Immature natural killer cell (primary cell): ENCODE results near the gene FEM1A. TPM values are rescaled to one million over a fixed set of nuclear protein-coding genes. Genes with fewer than 3 reads are reported as not detected.
A peak's percentile ranks its signal among the peaks of the same experiment; 100 is the strongest.
"Not testable (repeated sequence)": the region's sequence is repeated elsewhere in the genome, so short reads cannot be mapped to it uniquely, and the experiment has no call there.

Source experiments
- DNase-seq, 3 donors: peaks; one replicate each; pipeline ENCODE4 v3.0.0; 2022; ENCODE audit warnings: mixed read lengths in 1 of 3
- H3K27ac Mint-ChIP-seq, 6 donors: one replicate each; pipeline ENCODE4 v1.8.0; 2020; ENCODE audit warnings: mixed read lengths in 6 of 6, mild to moderate bottlenecking in 5 of 6, inconsistent platforms in 4 of 6, moderate library complexity in 3 of 6
- H3K27me3 Mint-ChIP-seq, 3 donors: one replicate each; pipeline ENCODE4 v1.8.0; 2020 to 2021; ENCODE audit warnings: low read depth in 3 of 3, mild to moderate bottlenecking in 3 of 3, mixed read lengths in 3 of 3, moderate library complexity in 3 of 3, inconsistent platforms in 1 of 3
- H3K36me3 Mint-ChIP-seq, 3 donors: one replicate each; pipeline ENCODE4 v1.8.0; 2020; ENCODE audit warnings: mixed read lengths in 3 of 3, inconsistent platforms in 2 of 3, mild to moderate bottlenecking in 2 of 3
- H3K4me1 Mint-ChIP-seq, 2 donors: one replicate each; pipeline ENCODE4 v1.8.0; 2020; ENCODE audit warnings: inconsistent platforms in 2 of 2, mild to moderate bottlenecking in 2 of 2, mixed read lengths in 2 of 2, moderate library complexity in 1 of 2
- H3K4me3 Mint-ChIP-seq, 5 donors: one replicate each; pipeline ENCODE4 v1.8.0; 2020; ENCODE audit warnings: mild to moderate bottlenecking in 5 of 5, mixed read lengths in 5 of 5, inconsistent platforms in 3 of 5, moderate library complexity in 3 of 5
- H3K9me3 Mint-ChIP-seq, 6 donors: one replicate each; pipeline ENCODE4 v1.8.0; 2020; ENCODE audit warnings: mild to moderate bottlenecking in 6 of 6, mixed read lengths in 6 of 6, inconsistent platforms in 4 of 6, moderate library complexity in 3 of 6
- polyA plus RNA-seq, 3 donors: library from polyadenylated mRNA; unstranded; fragments of 300-500 nt; fragmentation: Illumina TruSeq; gene quantifications; one replicate each; pipeline ENCODE4 v1.2.3, GENCODE V29; 2021

FEM1A gene
- polyA plus RNA-seq, 3 donors from 2014 or later: 0.80 to 5.2 (median 2.2) TPM

DNA sequence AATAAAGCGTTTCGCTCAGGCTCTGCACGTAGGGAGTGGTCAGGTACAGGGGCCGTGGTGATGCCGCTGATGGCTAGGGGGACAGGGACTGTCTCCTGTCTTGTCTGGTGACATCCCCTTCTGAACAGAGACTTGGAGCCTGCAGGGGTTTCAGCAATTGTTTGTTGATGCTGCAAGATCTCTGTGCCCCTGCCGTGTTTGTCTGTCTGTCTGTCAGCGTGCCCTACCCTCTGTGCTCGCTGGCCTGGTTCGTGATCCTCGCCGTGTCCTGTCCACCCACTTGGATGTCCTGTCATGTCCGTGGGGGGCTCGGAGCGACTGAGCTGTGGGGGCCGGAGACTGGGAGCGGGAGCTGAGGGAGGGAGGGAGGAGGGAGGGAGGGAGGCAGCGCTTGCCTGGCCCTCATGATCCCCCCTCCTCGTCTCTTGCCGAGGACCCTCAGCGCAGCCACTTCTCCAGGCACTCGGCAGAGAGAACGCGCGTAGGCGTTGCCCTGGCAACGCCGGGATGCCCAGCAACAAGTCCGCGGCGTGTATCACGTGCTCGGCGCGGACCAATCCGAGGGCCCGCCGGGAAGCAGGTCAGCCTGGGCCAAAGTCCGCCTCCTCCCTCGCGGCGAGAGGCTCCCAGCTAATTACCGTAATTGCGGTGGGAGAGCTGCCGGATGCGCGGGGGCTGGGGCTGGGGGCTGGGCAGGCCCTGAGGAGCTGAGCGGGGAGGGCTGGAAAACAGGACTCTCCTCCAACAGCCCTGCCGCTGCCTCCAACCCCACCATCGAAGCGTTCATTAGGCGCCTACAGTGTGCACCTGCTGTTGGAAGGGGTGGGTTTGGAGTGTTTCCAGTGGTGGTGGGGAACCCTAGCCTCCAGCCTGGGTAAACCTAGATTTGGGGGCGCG is 31.9 kb upstream of the FEM1A start:
- peaks cover 8 to 14% of the 10 kb centered on the region in 2 donors for H3K4me1 Mint-ChIP-seq
- peak; percentile 83 to 87 (median 85) for DNase-seq
- peaks cover 6 to 9% (median 8%) of the 10 kb centered on the region in 3 donors for H3K27me3 Mint-ChIP-seq
- no peaks in the 10 kb centered on the region for H3K9me3 Mint-ChIP-seq
- H3K4me3 Mint-ChIP-seq: peak overlapping the region; percentile 67 to 82 (median 78)
- H3K36me3 Mint-ChIP-seq: no peaks in the 10 kb centered on the region
- H3K27ac Mint-ChIP-seq: peak overlapping the region; percentile 23 to 88 (median 83)

DNA sequence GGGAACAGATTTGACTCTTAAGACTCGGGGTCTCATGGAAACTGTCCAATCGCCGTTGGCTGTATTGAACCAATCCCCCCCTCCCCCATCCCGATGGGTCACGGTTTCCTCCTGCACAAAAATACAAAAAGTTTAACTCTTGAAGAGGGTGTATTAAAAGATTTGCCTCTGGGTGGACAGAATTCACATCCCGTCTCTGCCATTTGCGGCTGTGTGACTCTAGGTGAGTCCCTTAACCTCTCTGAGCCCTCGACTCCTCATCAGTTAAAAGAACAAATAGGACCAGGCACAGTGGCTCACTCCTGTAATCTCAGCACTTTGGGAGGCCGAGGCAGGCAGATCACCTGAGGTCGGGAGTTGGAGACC is 31.3 kb upstream of the FEM1A start:
- no peaks in the 10 kb centered on the region for H3K9me3 Mint-ChIP-seq
- peak overlapping the region; percentile 67 to 82 (median 78) for H3K4me3 Mint-ChIP-seq
- DNase-seq: no peak
- H3K27ac Mint-ChIP-seq: peak overlapping the region in 5 of 6 donors; percentile 39 to 84 (median 78)
- peaks cover 8 to 11% (median 8%) of the 10 kb centered on the region in 3 donors for H3K27me3 Mint-ChIP-seq
- H3K4me1 Mint-ChIP-seq: peaks cover 8 to 14% of the 10 kb centered on the region in 2 donors
- H3K36me3 Mint-ChIP-seq: no peaks in the 10 kb centered on the region

DNA sequence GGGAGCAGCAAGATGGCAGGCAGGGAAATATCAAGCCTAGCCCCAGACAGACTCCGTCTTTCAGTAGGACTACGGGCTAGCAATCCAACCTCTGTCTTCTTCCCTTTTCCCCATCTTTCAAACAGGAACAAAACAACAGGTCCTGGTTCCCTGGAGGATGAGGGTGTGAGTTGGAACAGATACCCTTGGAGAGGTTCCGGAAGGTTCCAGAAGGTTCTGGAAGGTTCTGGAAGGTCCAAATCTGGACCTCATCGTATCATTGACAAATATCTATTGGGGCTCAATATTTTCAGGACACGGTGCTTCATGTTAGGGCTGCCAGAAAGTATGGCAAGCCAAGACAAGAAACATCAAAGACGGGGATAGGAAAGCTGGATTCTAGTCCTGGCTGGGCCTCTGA is 28.5 kb upstream of the FEM1A start:
- H3K4me3 Mint-ChIP-seq: no peak overlapping the region
- peaks cover 8 to 12% (median 12%) of the 10 kb centered on the region in 3 donors for H3K27me3 Mint-ChIP-seq
- H3K27ac Mint-ChIP-seq: no peak overlapping the region
- peaks cover 8 to 14% of the 10 kb centered on the region in 2 donors for H3K4me1 Mint-ChIP-seq
- H3K9me3 Mint-ChIP-seq: no peaks in the 10 kb centered on the region
- no peaks in the 10 kb centered on the region for H3K36me3 Mint-ChIP-seq
- DNase-seq: no peak

DNA sequence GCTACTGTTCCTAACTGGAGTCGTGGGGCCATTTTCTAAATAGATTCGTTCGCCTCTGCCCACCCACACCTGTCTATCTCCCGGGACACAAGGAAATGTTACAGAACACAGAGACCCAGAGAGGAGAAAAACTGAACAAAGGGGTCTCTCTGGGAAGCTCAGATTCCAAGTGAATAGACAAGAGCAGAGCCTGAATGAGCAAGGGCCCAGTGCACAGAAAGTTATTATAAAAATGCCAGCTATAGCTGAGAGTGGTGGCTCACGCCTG is 27.2 kb upstream of the FEM1A start:
- Mint-ChIP-seq H3K4me3 (no peak overlapping the region), H3K27ac (no peak overlapping the region), H3K9me3 (no peaks in the 10 kb centered on the region), H3K36me3 (no peaks in the 10 kb centered on the region), H3K4me1 (peaks cover 8 to 15% of the 10 kb centered on the region in 2 donors), H3K27me3 (peaks cover 9 to 16% (median 12%) of the 10 kb centered on the region in 3 donors)
- no peak for DNase-seq

DNA sequence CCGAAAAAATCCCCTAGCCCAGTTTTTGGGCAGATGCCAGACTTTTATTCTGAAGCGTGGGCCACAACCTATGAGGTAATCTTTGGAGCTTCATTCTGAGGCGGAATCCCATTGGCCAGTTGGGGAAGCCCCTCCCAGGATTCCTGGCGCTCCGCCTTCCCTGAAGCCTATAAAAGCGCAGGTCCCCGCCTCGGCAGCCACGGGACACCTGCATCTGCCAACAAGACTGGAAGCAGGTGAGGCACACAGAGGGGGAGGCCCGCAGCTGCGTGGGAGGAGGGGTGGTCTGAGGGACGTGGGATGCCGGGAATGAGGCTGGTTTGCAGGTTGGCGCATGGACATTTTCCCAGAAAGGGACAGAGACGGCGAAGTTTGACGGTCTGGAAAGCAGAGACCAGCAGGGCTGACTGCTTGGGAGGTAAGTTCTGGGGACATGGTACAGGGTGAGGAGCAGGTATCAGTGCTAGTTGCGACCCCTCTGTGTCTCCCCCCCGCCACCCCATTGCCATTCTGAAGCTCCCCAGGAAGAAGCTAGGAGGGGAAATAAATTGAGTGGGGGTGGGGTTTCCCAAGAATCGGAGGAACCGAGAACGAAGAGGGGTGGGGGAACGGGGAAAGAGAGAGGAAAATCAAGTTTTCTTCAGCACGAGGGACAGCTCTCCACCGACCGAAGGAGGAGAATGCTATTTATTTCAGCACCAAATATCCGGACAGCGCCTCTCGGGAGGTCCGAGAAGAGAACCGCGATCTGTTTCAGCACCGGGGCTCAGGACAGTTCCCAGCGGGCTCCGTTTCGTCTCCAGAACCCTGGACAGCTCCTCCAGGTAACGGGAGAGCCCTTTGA is 22.4 kb upstream of the FEM1A start:
- Mint-ChIP-seq H3K4me3 (peak overlapping the region in 1 of 5 donors; percentile 27), H3K36me3 (no peaks in the 10 kb centered on the region), H3K9me3 (no peaks in the 10 kb centered on the region), H3K4me1 (peaks cover 5 to 6% of the 10 kb centered on the region in 2 donors), H3K27ac (peak overlapping the region in 3 of 6 donors; percentile 46 to 67 (median 59)), H3K27me3 (peaks cover 7 to 15% (median 13%) of the 10 kb centered on the region in 3 donors)
- peak; percentile 80 to 81 (median 80) for DNase-seq

DNA sequence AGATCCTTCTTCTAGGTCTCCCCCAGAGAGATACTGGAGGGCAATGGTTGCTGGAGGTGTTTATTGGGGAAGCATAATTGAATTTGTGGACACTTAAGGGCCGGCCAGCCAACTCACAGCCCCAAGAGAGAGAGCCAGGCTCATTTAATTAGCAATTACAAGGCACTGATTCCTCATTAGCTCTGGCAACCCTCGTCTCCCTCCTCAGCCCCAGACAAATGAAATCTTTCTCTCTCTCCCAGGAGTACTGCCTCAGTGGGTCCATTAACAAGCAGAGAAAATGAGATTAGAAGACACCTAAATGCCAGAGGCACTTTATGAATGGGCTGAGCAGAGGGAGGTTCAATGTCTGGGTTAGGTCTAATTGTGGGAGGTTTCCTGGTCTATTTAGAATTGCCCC is 19.0 kb upstream of the FEM1A start:
- peaks cover 5 to 6% of the 10 kb centered on the region in 2 donors for H3K4me1 Mint-ChIP-seq
- H3K27me3 Mint-ChIP-seq: peaks cover 9 to 10% (median 9%) of the 10 kb centered on the region in 3 donors
- no peak overlapping the region for H3K4me3 Mint-ChIP-seq
- no peak for DNase-seq
- no peak overlapping the region for H3K27ac Mint-ChIP-seq
- H3K9me3 Mint-ChIP-seq: no peaks in the 10 kb centered on the region
- H3K36me3 Mint-ChIP-seq: no peaks in the 10 kb centered on the region

DNA sequence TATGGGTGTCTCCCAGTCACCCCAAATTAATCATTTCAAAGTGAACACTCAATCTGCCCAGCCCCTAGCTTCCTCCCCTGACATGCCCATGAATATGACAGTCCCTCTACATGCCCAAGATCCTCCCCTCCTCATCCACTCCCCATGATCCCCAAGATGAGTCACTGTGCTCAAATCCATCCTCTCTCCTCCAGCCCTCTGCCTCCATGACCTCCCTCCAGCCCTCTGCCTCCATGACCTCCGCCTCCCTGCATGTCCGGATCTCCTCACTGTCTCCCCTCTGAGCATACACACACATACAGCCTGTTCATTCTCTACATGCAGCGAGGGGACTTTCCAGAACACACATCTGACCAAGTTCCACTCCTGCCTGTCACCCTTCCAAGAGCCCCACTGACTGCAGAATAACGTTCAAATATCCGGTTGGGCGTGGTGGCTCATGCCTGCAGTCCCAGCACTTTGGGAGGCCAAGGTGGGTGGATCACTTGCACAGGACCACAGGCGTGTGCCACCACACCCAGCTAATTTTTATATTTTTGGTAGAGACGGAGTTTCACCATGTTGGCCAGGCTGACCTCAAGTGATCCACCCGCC is 18.4 kb upstream of the FEM1A start:
- H3K27ac Mint-ChIP-seq: no peak overlapping the region

DNA sequence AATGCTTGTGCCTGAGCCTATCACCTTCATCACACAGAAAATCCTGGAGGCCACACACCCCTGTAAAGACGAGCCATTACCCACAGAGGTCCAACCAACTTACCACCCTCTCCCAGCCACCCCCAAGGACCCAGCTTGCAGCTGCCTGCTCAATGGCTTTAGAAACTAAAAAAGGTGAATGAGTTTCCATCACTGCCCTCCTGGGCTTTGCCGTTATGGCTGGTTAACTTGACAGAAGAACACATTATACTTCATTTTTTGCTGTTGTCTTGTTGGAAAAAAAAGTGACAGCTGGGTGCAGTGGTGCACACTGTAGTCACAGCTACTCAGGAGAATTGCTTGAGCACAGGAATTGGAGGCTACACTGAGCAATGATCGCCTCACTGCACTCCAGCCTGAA is 17.4 kb upstream of the FEM1A start:
- H3K36me3 Mint-ChIP-seq: no peaks in the 10 kb centered on the region
- H3K9me3 Mint-ChIP-seq: no peaks in the 10 kb centered on the region
- peaks cover 6 to 10% (median 9%) of the 10 kb centered on the region in 3 donors for H3K27me3 Mint-ChIP-seq
- H3K4me1 Mint-ChIP-seq: peaks cover 5 to 6% of the 10 kb centered on the region in 2 donors
- no peak overlapping the region for H3K4me3 Mint-ChIP-seq
- DNase-seq: no peak
- H3K27ac Mint-ChIP-seq: no peak overlapping the region

More for the DNA sequence above, 18.4 kb upstream of the FEM1A start:
- no peak for DNase-seq
- Mint-ChIP-seq H3K27me3 (peaks cover 9 to 10% (median 9%) of the 10 kb centered on the region in 3 donors), H3K36me3 (no peaks in the 10 kb centered on the region), H3K4me3 (no peak overlapping the region), H3K4me1 (peaks cover 5 to 6% of the 10 kb centered on the region in 2 donors), H3K9me3 (no peaks in the 10 kb centered on the region)

DNA sequence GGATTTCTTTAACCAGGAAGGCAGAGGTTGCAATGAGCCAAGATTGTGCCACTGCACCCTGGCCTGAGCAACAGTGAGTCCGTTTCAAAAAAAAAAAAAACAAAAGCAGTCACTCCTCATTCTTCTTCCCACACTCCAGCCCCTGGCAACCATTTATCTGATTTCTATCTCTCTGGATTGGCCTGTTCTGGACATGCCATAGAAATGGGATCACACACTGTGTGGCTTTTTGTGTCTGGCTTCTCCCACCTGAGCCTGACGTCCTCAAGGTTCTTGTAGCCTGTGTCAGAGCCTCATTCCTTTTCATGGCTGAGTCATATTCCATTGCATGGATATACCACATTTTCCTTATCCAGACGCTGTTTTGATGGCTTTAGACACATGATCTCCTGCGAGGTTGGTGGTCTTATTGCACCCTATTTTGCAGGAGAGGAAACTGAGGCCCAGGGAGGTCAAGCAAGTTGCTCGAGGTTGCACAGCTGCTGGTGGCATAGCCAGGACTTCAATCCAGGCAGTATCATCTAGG is 15.8 kb upstream of the FEM1A start:
- no peak overlapping the region for H3K4me3 Mint-ChIP-seq
- H3K36me3 Mint-ChIP-seq: no peaks in the 10 kb centered on the region
- no peaks in the 10 kb centered on the region for H3K9me3 Mint-ChIP-seq
- H3K27me3 Mint-ChIP-seq: peaks cover 2 to 6% (median 5%) of the 10 kb centered on the region in 3 donors
- DNase-seq: no peak
- no peak overlapping the region for H3K27ac Mint-ChIP-seq
- no peaks in the 10 kb centered on the region for H3K4me1 Mint-ChIP-seq

DNA sequence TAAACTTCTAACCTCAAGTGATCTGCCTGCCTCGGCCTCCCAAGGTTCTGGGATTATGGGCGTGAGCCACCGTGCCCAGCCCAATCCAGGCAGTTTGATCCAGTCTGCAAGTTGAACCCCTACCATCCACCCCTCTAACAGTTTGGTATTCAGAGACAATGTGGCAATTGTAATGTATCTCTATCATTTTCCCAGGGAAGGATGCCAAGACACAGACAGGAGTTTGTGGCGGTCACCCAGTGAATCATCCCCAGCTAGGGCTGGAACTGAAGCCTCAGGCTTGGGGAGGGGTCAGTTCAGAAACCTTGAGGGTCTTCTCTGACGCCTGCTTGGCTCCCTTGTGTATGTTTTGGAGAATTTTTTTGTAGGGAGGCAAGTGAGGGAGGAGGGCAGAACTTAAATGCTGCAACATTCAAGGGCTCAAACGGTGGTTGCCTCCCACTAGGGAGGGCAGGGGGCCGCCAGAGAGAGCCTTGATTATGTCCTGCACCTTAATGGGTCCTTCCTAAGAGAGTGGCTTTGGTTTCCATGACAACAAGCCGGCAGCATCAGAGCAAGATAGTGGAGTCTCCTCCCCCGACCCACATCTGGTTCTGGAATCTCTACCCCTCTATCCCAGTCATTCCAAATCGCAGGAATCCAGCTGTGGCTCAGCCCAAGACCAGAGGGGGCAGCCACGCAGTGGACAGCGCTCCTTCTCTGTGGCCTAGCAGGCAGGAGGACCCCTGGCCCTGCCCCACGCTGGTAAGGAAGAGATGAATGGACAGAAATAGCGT is 14.9 kb upstream of the FEM1A start:
- no peak for DNase-seq
- H3K27me3 Mint-ChIP-seq: peaks cover 3 to 8% (median 7%) of the 10 kb centered on the region in 3 donors
- H3K27ac Mint-ChIP-seq: no peak overlapping the region
- no peaks in the 10 kb centered on the region for H3K4me1 Mint-ChIP-seq
- no peak overlapping the region for H3K4me3 Mint-ChIP-seq
- no peaks in the 10 kb centered on the region for H3K9me3 Mint-ChIP-seq
- peaks cover 0 to 2% (median 2%) of the 10 kb centered on the region in 3 donors for H3K36me3 Mint-ChIP-seq

DNA sequence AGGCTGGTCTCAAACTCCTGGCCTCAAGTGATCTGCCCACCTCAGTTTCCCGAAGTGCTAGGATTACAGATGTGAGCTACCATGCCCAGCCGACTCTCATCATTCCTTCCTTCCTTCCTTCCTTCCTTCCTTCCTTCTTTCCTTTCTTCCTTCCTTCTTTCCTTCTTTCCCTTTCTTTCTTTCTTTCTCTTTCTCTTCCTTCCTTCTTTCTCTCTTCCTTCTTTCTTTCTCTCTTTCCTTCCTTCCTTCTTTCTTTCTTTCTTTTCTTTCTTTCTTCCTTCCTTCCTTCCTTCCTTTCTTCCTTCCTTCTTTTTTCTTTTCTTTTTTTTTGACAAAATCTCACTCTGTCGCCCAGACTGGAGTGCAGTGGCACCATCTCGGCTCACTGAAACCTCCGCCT is 13.4 kb upstream of the FEM1A start:
- H3K4me1 Mint-ChIP-seq, H3K36me3 Mint-ChIP-seq, H3K4me3 Mint-ChIP-seq, H3K27me3 Mint-ChIP-seq, H3K9me3 Mint-ChIP-seq, DNase-seq, H3K27ac Mint-ChIP-seq: not testable (repeated sequence)

DNA sequence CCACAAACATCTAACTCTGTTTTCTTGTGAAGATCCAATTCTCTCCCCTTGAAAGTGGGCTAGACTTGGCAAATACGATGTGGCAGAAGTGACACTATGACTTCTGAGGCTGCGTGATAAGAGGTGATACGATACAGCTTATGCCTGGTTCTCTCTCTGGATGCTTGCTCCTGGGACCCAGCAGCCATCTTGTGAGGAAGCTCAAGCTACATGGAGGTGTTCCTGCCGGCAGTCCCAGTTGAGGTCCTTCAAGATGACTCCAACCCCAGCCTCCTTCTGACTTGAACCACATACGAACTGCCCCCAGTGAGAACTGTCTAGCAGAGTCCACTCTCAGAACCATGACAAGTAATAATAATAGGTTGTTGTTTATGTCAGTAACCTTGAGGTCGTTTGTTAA is 10.7 kb upstream of the FEM1A start:
- no peak overlapping the region for H3K27ac Mint-ChIP-seq
- no peak for DNase-seq
- H3K4me1 Mint-ChIP-seq: no peaks in the 10 kb centered on the region
- no peaks in the 10 kb centered on the region for H3K9me3 Mint-ChIP-seq
- H3K36me3 Mint-ChIP-seq: peaks cover 0 to 3% (median 3%) of the 10 kb centered on the region in 3 donors
- H3K4me3 Mint-ChIP-seq: no peak overlapping the region
- peaks cover 2 to 11% (median 6%) of the 10 kb centered on the region in 3 donors for H3K27me3 Mint-ChIP-seq

DNA sequence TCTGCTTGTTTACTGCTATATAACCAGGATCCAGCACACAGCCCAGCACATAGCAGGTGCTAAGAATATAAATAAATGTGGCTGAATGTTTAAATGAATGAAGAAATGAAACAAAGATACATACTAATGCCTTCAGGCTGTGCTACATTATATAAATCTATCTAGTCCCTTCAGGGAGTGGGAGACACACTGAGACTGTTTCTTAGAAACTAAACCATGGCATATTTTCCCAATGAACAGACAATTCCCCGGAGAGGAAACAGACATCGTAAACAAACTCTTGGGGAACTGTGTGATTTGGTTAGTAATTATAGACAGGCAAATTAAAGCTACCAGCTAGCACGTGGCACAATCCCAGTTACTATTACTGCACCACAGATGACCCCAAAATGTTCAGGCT is 9.7 kb upstream of the FEM1A start:
- Mint-ChIP-seq H3K36me3 (peaks cover 0 to 3% (median 3%) of the 10 kb centered on the region in 3 donors), H3K27ac (no peak overlapping the region), H3K4me1 (no peaks in the 10 kb centered on the region), H3K4me3 (peak overlapping the region in 1 of 5 donors; percentile 38), H3K27me3 (peaks cover 2 to 11% (median 8%) of the 10 kb centered on the region in 3 donors), H3K9me3 (no peaks in the 10 kb centered on the region)
- no peak for DNase-seq
